Measurements from ENCODE around the gene INSYN1. TPM values are rescaled to one million over a fixed set of nuclear protein-coding genes. Genes with fewer than 3 reads are reported as not detected.

INSYN1 gene
- total and polyA plus RNA-seq, 9 of the 15 experiments (the other 6 are each of a cell fraction or from before 2014, with no cell fraction given) = not detected

- TF ChIP-seq, protein P1, sequence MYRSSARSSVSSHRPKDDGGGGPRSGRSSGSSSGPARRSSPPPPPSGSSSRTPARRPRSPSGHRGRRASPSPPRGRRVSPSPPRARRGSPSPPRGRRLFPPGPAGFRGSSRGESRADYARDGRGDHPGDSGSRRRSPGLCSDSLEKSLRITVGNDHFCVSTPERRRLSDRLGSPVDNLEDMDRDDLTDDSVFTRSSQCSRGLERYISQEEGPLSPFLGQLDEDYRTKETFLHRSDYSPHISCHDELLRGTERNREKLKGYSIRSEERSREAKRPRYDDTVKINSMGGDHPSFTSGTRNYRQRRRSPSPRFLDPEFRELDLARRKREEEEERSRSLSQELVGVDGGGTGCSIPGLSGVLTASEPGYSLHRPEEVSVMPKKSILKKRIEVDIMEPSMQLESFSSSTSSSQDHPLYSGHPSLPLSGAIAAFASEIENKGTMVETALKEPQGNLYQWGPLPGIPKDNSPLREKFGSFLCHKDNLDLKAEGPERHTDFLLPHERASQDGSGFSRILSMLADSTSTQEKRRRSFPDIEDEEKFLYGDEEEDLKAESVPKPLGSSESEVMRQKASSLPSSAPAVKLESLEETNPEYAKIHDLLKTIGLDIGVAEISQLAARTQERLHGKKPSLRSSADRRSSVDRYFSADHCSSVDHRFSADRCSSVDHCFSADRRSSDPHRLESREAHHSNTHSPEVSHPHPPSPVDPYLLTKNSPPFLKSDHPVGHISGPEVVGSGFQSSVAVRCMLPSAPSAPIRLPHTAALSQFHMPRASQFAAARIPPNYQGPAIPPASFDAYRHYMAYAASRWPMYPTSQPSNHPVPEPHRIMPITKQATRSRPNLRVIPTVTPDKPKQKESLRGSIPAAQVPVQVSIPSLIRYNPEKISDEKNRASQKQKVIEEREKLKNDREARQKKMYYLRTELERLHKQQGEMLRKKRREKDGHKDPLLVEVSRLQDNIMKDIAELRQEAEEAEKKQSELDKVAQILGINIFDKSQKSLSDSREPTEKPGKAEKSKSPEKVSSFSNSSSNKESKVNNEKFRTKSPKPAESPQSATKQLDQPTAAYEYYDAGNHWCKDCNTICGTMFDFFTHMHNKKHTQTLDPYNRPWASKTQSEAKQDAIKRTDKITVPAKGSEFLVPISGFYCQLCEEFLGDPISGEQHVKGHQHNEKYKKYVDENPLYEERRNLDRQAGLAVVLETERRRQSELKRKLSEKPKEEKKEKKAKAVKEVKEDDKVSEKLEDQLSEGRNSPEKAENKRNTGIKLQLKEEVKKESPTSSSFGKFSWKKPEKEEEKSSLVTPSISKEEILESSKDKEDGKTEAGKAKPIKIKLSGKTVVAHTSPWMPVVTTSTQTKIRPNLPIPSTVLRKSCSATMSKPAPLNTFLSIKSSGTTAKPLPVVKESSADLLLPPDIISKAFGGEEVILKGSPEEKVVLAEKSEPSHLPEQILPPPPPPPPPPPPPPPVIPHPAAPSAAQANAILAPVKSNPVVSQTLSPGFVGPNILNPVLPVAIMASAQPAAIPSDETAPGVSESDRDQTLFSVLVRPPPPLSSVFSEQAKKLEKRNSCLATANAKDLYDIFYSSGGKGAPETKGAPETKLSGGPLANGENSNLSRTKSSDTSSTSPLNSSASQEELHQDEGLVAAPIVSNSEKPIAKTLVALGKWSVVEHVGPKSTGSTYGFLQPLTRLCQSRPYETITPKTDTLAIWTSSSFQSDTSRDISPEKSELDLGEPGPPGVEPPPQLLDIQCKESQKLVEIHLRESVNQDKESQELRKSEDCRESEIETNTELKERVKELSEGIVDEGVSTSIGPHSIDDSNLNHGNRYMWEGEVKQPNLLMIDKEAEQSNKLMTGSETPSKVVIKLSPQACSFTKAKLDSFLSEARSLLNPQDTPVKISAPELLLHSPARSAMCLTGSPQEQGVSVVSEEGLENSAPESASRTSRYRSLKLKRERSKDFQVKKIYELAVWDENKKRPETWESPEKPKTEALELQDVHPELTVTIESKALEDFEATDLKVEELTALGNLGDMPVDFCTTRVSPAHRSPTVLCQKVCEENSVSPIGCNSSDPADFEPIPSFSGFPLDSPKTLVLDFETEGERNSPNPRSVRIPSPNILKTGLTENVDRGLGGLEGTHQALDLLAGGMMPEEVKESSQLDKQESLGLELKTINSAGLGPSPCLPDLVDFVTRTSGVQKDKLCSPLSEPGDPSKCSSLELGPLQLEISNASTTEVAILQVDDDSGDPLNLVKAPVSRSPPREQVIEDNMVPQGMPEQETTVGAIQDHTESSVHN (IDR thresholded peaks at IDR 0.05; ENCODE audit: borderline replicate concordance in 1 of 2, low read depth in 1 of 2) = no peak
- TF ChIP-seq CBFA2T3 (IDR thresholded peaks at IDR 0.05) (peak; percentile 92), ZNF79 (CRISPR knock-in tag; IDR thresholded peaks at IDR 0.05; ENCODE audit: low read depth) (no peak), TFAP4 (CRISPR knock-in tag; IDR thresholded peaks at IDR 0.05; ENCODE audit: borderline replicate concordance) (peak; percentile 99), KLF16 (IDR thresholded peaks at IDR 0.05) (peak; percentile 62; the same call in 1 of the 2 replicates), NR2C1 (IDR thresholded peaks at IDR 0.05) (no peak), NR2C1 (tag; IDR thresholded peaks at IDR 0.05) (no peak), MEF2D (tag; conservative IDR thresholded peaks at IDR 0.05; ENCODE audit: low read depth) (no peak), RNF2 (IDR thresholded peaks at IDR 0.05) (no peak), ARID1B (IDR thresholded peaks at IDR 0.05) (peak; percentile 88), FOXJ2 (tag; IDR thresholded peaks at IDR 0.05) (no peak), NFIC (IDR thresholded peaks at IDR 0.05) (peak; percentile 88), ZNF224 (CRISPR knock-in tag; IDR thresholded peaks at IDR 0.05) (no peak), SETDB1 (IDR thresholded peaks at IDR 0.05; ENCODE audit: low read length) (no peak), HNRNPL (IDR thresholded peaks at IDR 0.05; ENCODE audit: low read depth, low read length) (no peak), NR3C1 (CRISPR knock-in tag; IDR thresholded peaks at IDR 0.05) (no peak), RCOR1 (IDR thresholded peaks at IDR 0.05; ENCODE audit: borderline replicate concordance in 1 of 2, low read depth in 2 of 2, low read length in 2 of 2) (peak in 1 of 2 experiments; percentile 73; a peak in 2 of 4 replicates), HDAC6 (IDR thresholded peaks at IDR 0.05; ENCODE audit: low read depth, low read length) (no peak), TAL1 (IDR thresholded peaks at IDR 0.05) (peak; percentile 81), MEF2A (IDR thresholded peaks at IDR 0.05; ENCODE audit: control insufficient read depth, low read depth, low read length) (no peak), HNRNPUL1 (IDR thresholded peaks at IDR 0.05; ENCODE audit: low read length) (no peak), MYNN (IDR thresholded peaks at IDR 0.05) (no peak), MYNN (CRISPR knock-in tag; IDR thresholded peaks at IDR 0.05) (no peak)
- TF ChIP-seq, protein P2, sequence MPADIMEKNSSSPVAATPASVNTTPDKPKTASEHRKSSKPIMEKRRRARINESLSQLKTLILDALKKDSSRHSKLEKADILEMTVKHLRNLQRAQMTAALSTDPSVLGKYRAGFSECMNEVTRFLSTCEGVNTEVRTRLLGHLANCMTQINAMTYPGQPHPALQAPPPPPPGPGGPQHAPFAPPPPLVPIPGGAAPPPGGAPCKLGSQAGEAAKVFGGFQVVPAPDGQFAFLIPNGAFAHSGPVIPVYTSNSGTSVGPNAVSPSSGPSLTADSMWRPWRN (IDR thresholded peaks at IDR 0.05; ENCODE audit: low read depth) = no peak
These were observed 64.7 kb downstream of the INSYN1 start (continued) for GRCh38 chr15:73688455-73688854.

Data from K562 (cell line).